Ammon's horn (tissue), 1 donor: ENCODE results near the gene FOXA2.
"Not testable (repeated sequence)": the region's sequence is repeated elsewhere in the genome, so short reads cannot be mapped to it uniquely, and the experiment has no call there.

Experiments
- DNase-seq: peaks from one replicate; pipeline ENCODE4 v3.0.0-alpha.2; 2016; ENCODE audit warnings: low spot score

FOXA2 gene

DNA sequence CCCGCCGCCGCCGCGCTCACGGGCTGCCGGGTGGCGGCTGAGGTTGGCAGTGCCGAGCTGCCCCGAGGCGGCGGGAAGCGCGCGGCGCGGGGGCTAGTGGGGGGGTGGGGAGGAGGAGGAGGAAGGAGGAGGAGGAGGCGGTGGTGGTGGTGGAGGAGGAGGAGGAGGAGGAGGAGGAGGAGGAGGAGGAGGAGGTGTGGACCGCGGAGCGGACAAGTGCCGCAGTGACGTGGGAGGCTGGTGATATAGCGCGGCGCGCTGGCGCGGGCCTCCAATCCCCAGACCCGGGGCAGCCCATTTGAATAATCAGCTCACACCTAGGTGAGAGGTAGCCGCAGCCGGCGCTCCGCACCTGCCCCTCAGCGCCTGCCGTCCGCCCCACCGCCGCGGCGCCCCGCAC, at the start of gene FOXA2:
Gene FOXA2 (minus strand): TSS at position 51 of the 400 bp plus-strand sequence. CDS start 294 bp downstream, outside the sequence.
- no peak for DNase-seq

DNA sequence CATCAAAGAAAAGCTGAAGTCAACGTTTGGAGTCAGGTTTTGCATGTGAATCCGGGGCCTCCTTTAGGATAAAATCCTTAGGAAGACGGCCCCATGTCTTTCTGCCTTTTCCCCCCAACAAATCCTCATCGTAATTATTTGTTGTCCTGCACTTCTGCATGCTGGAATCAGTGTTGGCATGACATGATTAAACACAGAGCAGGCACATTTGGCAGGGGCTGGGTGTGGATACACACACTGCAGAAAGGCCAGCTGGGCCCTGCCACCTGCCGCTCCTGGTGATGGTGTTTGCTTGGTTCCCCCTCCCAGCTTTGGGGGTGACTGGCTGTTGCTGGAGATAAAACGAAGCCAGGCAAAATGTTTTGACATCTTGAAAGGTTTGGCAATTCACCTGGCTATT, 46.3 kb upstream of the FOXA2 start:
- no peak for DNase-seq

DNA sequence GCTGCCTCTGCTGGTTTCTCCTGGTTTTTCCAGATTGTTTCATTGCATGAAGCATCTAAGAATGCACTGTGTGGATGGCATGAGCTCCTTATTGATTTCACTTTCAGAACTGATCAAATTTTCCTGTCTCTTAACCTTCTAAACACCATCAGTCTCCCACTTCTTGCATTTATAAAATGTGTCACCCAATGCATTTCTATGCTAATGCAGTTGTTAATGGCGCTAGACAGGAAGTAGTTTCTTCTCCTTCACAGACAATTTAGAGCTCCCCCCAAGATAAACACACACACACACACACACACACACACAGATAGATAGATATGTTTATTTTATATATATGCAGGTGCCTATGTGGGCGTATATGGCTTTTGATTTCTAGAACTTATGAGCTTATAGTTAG, 45.6 kb upstream of the FOXA2 start:
- no peak for DNase-seq

DNA sequence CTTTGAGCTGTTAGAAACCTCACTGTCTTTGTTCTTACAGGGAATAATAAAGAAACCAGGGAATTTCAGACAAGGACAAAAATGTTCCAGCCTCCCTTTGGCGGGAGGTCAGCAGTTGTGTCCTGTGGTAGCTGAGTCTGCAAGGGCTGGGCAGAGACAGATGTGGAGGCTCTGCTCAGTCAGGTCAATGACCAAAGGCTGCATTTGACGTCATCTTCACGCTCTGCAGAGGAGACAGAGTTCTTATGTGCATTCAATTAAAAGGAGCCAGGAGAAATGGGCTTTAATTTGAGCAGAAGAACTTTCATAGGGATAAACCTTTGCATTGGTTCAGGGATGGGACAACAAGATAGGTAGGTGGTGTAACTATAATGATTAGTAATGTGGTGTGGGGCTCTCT, 45.1 kb upstream of the FOXA2 start:
- DNase-seq, result no peak

DNA sequence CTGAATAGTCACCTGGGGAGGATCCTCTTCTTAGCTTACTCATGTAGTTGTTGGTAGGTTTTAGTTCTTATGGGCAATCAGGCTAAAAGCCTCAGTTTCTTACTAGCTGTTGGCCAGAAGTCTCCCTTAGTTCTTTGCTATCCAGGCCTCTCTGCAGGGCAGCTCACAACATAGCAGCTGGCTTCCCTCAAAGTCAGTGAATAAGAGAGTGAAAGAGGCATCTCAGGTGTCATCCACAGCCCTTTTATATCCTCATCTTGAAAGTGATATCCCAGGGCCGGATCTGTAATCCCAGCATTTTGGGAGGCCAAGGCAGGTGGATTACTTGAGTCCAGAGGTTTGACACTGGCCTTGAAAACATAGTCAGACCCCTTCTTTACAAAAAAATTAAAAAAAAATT, 42.1 kb upstream of the FOXA2 start:
- DNase-seq, result no peak

DNA sequence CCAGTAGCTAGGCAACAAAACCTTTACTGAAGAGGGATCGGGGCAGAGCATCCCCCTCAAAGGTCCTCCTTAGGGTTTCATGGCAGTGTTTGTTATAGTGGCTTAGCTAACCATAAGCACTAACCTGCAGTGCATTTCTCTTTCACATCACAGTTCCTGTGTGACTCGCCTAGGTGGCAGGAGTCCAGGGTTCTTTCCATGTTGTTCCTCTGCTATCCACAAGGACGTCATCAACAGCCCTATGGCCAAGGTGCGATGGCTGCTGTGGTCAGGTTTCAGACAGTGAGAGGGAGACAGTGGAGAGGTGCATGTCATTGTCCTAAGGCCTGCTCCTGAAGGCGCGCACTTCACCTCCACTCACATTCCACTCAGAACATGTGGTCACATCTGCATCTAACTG, 38.8 kb upstream of the FOXA2 start:
- DNase-seq, result no peak

DNA sequence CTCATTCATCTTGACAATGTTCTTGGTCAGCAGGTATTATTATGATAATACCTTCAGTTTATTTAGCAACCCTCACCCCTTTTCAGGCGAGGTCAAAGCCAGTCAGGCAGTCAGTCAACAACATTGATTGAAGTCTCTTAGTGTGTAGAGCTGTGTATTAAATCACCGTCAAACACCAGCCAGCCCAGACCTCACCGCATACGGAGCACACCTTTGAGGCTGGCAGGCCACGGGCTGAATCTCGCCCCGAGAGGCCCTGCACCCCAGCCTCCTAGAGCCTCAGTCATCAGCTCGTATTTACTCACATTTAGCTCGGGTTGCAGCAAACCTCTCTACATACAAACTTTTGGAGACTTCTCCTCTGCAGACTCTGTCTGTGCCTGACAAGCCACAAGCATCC, 36.0 kb upstream of the FOXA2 start:
- DNase-seq, result no peak

DNA sequence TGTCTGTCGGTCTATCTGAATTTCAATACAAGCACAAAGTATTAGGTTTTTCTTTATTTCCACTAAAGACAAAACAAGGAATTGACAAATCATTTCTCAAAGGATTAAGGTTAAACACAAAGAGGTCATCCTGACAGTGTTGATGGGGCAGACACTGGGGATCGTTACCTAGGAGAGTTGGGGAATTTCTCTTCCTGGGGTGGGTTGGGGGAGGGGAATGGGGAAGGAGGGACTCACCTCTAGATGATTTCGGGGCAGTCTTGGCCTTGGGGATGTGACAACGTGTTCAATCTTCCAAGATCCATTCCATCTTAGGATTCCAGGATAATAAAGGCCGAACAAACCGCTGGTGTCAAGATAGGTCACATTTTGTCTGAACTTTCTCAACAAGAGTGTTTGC, 35.4 kb upstream of the FOXA2 start:
- no peak for DNase-seq

DNA sequence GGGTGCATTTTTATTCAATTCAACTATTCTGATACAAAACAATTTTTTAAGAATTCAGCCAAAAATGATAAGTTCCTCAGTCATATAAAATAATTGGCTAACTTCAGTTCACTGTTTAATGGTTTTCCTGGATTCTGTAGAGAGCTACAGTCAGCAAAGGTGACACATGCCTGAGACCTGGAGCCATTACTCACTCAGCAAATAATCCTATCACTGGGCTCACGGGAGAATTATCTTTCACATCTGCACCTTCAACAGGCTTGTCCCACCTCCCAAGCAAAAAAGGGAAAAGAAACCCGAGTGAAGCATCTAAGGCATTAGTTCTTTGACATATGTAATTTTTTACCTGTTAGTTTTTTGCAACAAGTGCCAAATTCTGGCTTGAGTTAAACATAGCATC, 34.9 kb upstream of the FOXA2 start:
- DNase-seq, result no peak

DNA sequence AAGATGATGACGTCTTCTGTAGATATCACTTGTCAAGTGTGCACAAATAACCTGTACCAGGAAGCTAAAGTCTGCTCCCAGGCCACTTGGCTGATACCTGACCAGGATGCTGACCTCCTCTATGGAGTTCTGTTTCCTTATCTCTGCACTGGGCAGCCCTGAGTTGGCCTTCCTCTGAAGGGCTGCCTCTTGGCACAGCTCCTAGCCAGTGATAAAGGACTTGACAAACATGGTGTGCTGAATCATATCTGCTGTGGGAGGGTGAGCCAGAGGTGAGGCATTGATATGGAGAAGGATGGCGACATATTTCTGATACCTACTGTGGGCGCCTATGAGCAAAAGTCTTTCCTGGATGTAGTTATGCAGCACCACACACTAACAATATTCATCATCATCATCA, 32.8 kb upstream of the FOXA2 start:
- no peak for DNase-seq

DNA sequence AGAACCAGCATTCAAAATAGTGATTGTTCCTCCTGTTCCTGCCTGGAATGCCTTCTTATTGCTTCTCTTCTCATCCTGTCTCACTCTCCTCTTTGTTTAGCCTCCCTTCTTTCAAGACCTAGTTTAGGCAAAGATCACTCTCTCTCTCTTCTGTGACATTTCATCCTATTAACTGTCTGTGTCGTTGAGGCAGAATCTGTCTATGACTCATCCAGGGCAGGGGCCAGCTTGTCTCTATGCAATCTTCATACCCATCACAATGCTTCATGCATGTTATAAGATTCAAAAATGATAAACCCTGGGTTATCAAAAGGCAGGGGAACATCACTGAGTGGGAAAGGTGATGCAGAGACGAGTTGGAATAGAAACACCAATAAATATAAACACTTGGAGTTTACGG, 32.2 kb upstream of the FOXA2 start:
- no peak for DNase-seq

DNA sequence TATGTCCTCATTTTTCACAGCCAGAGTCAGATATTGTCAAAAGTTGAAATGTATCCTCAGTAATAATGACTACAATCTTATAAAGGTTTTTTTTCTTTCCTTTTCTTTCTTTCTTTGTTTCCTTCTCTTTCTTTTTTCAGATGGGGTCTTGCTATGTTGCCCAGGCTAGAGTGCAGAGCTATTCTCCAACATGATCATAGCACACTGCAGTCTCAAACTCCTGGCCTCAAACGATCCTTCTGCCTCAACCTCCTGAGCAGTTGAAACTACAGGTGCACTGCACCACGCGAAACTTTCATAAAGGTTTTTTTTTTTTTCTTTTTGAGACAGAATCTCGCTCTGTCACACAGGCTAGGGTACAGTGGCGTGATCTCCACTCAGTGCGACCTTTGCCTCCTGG, 31.1 kb upstream of the FOXA2 start:
- DNase-seq, result no peak

DNA sequence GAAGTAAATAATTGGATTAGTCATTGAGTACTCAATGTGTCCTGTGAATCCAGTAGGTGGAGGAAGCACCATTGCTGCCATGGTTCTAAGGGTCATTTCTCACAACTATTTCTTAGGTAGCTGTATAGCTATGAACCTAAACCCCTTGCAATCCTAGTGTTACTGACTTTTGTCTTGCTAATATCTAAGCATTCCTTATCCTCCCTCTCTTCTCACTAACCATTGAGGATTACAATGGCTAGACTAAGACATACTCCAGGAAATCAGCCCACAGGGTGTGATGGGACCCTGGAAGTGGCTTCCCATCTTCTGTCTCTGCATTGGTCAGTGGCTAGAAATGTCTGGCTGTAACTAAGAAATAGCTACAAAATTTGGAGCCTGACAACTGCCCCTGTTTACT, 27.3 kb upstream of the FOXA2 start:
- DNase-seq, result no peak

DNA sequence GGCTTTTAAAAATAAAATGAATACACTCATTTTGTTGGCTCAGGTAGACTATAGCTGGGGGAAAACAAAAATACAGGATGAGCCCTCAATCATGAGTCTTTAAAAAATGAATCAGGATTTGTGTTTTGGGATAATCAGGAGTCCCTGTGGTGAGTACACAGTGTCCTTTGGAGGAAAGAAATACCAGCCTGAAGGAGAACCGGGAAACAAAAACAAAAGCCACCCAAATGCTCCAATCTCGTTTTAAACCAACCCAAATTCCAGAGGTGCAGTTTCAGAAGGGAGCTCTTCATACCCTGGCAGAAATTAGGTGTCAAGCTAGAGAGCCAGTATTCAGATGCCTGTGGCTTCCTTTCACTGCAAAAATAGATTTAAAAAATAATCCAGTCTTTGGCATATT, 23.3 kb upstream of the FOXA2 start:
- no peak for DNase-seq

DNA sequence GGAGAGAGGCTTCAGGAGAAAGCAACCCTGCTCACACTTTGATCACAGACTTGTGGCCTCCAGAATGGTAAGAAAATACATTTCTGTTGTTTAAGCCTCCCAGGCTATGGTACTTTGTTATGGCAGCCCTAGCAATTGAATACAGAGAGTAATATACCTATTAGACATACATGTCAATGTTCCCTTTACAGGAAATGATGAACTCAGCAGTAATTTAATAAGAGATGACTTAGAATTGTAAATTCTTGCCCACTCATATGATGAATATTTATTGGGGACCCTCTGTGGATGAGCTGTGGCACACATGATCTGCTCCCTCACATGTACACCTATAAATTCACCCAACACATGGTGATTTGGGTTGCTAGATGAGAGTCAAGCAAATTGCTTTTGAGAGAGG, 20.4 kb upstream of the FOXA2 start:
- no peak for DNase-seq

DNA sequence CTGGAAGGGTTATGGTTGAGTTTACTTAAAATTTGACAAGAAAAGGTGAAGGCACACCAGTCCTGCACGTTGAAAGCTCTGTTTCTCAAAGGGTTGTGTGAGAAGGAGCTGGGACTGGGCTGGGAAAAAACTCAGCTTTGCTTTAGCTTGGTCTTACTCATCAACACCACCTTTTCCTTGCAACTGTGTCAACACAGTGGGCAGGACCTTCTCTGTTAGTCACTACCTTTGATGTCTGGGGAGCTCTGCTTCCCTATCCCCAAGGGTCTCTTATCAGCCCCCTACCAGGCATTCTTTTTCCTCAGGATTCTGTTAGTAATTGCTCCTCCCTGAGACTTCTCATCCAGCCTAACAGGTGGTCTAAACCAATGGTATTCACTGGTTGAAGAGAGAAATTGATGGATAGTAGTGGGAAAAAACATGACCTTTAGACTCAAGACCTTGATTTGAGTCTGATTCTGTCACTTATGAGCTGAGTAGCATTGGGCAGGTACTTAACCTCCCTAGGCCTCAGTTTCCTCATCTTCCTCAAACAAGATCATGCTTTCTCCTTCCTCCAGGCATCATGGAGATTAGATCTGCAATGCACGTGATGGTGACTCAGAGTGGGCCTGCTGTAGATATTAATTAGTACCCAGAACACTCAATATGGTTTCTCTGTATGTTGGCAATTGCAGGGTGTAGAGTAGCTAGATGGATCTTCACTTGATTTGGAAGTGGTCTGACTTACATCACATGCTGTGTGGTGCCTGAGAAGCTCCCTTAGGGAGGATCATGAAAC, 17.2 kb upstream of the FOXA2 start:
- no peak for DNase-seq

DNA sequence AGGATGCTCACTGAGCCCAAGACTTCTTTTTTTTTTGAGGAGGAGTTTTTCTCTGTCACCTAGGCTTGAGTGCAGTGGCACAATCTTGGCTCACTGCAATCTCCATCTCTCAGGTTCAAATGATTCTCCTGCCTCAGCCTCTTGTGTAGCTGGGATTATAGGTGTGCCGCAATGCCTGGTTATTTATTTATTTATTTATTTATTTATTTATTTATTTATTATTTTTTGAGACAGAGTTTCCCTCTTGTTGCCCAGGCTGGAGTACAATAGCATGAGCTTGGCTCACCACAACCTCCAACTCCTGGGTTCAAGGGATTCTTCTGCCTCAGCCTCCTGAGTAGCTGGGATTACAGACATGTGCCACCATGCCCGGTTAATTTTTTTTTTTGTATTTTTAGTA, 14.9 kb upstream of the FOXA2 start:
- not testable (repeated sequence) for DNase-seq

DNA sequence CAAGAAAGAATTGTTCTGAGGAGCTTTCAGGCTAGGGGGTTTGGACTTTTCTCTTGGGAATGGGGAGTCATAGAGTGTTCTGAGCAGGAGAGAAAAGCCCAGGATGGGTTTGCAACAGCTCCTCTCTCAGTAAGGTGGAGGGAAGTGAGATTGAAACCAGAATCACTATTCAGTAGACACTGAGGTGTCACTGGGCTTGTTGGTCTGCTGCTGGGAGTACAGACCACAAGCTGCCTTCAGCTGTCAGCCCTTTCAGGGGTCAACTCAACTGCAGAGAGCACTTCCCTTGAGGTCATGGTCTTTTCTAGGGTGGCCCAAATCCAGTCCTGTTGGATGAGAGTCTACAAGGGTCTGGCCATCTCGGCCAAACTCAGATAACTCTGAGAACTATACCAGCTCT, 12.9 kb upstream of the FOXA2 start:
- no peak for DNase-seq

DNA sequence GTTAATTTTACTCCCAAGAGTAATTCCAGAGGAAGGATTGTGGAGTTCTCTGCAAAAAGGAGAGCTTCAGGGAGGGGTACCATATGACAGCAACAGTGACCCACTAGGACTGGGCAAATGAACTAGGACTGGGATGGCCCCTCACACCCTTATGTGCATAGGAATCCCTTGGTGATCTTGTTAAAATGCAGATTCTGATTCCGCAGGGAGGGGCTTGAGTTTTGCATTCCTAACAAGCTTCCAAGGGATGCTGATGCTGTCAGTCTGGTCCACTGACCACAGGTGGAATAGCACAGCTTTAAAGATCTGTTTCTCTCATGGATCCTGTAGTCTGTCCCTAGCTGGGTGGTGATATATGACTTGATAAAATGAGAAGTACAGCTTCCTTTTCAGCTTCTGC, 6.3 kb upstream of the FOXA2 start:
- DNase-seq, result no peak

DNA sequence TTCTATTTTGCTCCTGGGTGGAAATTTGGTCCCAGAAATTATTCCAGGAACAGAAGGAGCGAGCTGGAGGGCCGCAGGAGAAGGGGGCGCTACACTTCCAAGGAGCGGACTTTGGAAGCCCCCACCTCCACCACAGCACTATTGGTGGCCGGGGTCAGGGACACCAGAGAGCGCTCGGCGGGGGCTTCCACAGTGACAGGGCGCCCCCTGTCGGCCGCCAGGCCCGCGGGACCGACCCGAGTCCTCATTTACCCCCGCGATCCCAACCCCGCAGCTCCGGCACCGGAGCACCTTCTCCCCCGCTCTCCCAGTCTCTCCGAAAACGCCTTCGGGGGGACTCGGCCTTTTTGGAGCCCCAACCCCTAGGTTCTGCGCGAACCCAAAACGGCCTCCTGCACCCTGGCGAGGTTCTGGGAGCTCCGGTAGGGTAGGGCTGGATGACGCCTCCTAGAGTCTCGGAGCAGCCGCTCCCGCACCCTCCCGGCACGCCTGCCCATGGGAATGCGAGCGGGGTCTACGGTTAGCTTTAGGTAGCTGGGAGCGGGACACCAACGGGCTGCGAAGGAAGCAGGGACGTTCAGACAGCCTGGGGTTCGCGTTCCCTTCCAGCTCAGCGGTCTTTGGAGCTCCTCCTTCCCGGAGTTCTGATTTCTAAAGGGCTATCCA, 2.4 kb upstream of the FOXA2 start:
- DNase-seq, result no peak

DNA sequence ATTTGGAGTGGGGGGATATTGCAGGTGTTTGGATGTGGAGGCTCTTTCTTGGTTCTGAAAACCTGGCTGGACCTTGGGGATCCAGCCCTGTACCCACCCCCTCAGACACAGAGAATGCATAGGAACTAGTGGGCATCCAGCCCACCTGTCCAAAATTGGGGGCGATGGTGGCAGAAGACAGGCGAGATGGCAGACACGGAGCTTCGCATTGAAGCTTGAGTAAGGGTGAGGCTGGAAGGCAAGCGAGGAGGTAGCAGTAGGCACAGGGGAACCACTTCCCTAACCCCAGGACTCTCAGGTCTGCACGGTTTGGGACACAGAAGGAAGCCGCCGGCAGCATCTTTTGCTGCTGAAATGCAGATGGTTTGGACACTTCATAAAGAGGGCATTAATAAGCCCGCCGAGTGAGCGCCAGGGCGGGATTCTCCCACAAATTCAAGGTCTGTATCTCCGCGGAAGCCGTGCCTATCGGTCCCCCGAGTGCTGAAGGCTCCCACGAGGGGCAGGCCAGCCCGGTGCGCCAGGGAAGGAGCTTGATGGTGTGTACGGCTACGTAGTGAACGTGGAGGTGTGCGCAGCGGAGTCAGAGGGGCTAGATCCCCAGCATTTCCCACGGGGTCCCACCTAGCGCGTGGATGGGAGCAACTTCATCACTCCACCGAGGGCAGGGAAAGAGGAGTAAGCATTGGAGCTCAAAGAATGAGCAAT, 1.6 kb upstream of the FOXA2 start:
- no peak for DNase-seq

DNA sequence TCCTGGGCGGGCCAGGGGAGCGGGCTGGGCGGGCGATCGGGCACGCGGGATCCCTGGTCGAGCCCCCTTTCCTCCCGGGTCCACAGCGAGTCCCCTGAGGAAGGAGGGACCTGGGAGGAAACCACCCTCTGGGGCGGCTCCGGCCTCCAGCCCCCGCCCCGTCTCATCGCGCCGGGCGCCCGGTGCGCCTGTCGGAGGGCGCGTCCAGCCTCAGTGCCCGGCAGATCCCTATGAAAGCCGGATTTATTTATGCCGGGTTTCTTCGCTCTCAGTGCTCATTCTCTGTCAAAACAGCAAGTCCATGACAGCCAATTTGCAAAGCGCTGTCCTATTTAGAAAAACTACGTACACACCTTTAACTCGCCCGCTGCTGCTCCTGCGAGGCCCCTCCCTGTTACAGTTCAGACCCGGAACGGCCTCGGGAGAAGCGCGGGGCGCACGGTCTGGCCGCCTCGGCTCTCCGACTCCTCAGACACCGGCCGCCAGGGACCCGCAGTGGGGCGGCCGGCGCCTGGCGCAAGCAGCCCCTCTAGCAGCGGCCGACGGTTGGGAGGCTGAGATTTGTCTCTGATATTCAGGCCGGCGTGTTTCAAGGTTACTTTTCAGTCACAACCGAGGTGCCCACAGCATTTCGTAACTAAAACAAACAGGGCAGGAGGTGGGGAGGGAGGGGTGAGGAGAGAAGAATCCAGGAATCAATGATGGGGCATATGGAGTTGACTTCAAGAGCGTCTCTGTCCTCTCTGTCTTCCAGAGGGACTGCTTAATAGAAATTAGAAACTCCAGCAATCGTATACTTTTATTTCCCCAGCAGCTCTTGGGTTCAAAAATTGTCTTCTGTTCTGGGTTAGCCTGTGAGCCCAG, 782 bp upstream of the FOXA2 start:
- no peak for DNase-seq
